Prostate gland (tissue), 2 donors: ENCODE data around the gene LAMA4.

ENCODE experiments used
- CTCF ChIP-seq, 4 experiments: fragments of 200-600 bp in 2 of 4; fragments of 450-650 bp in 2 of 4; sonication (generic) in 2 of 4; IDR thresholded peaks; 1 replicate in 3 of 4; 2 replicates in 1 of 4; pipeline ENCODE4 v1.5.1; 2016 to 2019; ENCODE audit warnings: antibody characterized with exemption in 4 of 4, mild to moderate bottlenecking in 2 of 4, moderate library complexity in 2 of 4
- POLR2A ChIP-seq: fragments of 450-650 bp; IDR thresholded peaks from one replicate; pipeline ENCODE4 v1.6.1; 2016; ENCODE audit warnings: antibody characterized with exemption, mild to moderate bottlenecking

GRCh38 chr6:112279031-112279935 lies 24.9 kb upstream of the LAMA4 start:
- TF ChIP-seq CTCF (IDR thresholded peaks at IDR 0.05), result no peak
- no peak for TF ChIP-seq POLR2A
